ENCODE data around the gene ZBTB42. TPM values are rescaled to one million over a fixed set of nuclear protein-coding genes. Genes with fewer than 3 reads are reported as not detected.
"Not testable (repeated sequence)": the region's sequence is repeated elsewhere in the genome, so short reads cannot be mapped to it uniquely, and the experiment has no call there.

ZBTB42 gene
- total RNA-seq, 1 donor from 2014 or later: 2.6 TPM

DNA sequence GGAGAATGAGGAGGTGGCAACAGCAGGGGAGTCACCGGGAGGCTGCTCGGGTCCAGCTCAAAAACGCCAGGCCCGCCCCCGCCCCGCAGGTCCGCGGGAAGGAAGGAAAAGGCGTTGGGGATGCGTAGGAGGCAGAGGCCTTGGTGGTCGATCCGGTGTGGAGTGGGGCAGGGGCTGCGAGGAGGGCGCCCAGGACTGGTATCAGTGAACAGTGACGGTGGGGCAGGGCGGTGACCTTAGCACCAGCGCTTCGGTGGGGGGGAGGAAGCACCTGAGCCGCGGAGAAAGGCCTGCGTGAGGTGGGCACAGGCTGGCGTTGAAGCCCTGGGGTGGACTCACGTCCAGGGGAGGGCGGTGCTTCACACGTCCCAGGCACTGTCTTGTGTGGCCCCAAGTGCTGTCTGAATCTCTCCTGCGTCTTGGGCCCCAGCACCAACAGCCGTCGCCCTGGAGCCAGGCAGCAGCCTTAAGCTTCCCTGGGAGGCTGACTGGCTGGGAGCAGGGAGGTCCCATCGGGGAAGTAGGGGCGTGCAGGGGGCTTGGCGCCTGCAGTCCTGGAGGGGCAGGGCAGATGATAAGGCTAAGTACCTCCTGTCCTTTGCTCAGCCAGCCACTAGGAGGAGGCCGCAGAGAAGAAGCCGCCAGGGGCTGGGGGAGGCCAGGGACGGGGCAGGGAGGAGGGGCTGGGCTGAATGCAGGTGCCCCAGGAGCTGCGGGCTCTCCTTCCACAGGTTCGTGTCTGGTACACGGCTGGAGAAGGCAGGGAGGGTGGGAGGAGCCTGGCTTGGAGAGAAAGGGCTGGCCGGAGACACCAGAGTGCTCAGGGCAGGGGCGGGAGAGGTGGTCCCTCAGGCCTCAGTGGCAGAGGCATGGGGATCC is 26.5 kb downstream of the ZBTB42 start:
- Mint-ChIP-seq H3K9me3 (ENCODE audit: low read depth) (peaks cover 3% of the 10 kb centered on the region), H3K27me3 (ENCODE audit: low read depth) (no peaks in the 10 kb centered on the region), H3K36me3 (ENCODE audit: low read depth) (no peaks in the 10 kb centered on the region), H3K4me1 (ENCODE audit: low read depth) (peaks cover 18% of the 10 kb centered on the region), H3K27ac (ENCODE audit: unreplicated experiment) (no peak overlapping the region), H3K4me3 (ENCODE audit: unreplicated experiment) (peak overlapping the region; percentile 75)
- peak; percentile 91 for DNase-seq (ENCODE audit: low spot score)
- TF ChIP-seq, protein P1, sequence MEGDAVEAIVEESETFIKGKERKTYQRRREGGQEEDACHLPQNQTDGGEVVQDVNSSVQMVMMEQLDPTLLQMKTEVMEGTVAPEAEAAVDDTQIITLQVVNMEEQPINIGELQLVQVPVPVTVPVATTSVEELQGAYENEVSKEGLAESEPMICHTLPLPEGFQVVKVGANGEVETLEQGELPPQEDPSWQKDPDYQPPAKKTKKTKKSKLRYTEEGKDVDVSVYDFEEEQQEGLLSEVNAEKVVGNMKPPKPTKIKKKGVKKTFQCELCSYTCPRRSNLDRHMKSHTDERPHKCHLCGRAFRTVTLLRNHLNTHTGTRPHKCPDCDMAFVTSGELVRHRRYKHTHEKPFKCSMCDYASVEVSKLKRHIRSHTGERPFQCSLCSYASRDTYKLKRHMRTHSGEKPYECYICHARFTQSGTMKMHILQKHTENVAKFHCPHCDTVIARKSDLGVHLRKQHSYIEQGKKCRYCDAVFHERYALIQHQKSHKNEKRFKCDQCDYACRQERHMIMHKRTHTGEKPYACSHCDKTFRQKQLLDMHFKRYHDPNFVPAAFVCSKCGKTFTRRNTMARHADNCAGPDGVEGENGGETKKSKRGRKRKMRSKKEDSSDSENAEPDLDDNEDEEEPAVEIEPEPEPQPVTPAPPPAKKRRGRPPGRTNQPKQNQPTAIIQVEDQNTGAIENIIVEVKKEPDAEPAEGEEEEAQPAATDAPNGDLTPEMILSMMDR (IDR thresholded peaks at IDR 0.05): peak; percentile 76

DNA sequence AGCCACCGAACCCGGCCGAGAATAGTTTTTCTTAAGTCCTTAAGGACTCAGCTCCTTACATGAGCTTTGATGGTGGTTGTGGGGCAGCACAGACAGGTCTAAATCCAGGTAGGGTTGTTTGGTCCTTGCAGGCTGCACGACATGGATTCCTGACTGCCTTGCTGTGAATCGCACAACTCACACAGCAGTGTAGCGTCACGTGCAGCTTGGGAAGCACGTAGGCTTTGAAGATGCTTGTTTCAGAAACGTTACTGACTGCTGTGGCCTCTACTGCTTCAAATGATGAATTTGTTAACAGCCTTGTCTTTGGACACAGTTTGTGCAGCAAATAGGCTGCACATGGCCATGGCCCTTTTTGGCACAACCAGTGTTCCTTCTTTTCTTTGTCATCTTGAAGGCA is 29.9 kb downstream of the ZBTB42 start:
- no peaks in the 10 kb centered on the region for H3K36me3 Mint-ChIP-seq (ENCODE audit: low read depth)
- TF ChIP-seq, protein P1 (IDR thresholded peaks at IDR 0.05): no peak
- no peak for DNase-seq (ENCODE audit: low spot score)
- H3K9me3 Mint-ChIP-seq (ENCODE audit: low read depth): no peaks in the 10 kb centered on the region
- peaks cover 14% of the 10 kb centered on the region for H3K4me1 Mint-ChIP-seq (ENCODE audit: low read depth)
- no peak overlapping the region for H3K4me3 Mint-ChIP-seq (ENCODE audit: unreplicated experiment)
- H3K27me3 Mint-ChIP-seq (ENCODE audit: low read depth): no peaks in the 10 kb centered on the region
- no peak overlapping the region for H3K27ac Mint-ChIP-seq (ENCODE audit: unreplicated experiment)

DNA sequence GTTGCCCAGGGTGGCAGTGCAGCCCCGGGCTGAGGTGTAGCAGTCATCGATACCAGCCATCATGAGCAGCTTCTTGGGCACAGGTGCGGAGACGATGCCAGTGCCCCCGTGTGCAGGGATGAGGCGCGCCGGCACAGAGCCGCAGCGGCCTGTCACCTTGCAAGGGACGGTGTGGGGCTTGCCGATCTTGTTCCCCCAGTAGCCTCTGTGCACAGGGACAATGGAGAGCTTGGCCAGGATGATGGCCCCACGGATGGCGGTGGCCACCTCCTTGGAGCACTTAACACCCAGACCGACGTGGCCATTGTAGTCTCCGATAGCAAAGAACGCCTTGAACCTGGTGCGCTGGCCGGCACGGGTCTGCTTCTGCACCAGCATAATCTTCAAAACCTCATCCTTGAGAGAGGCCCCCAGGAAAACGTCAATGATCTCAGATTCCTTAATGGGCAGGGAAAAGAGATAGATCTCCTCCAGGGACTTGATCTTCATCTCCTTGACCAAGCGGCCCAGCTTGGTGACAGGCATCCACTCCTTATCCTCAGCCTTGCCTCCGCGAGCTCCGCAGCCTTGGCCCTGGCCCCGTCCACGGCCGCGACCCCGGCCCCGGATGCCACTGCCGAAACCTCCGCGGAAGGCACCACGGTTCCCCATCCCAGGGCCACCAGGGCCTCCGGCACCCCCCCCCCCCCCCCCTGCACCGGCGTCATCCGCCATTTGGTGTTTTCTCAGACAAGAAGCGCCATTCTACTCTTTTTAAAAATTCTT is 35.5 kb downstream of the ZBTB42 start:
- H3K9me3 Mint-ChIP-seq (ENCODE audit: low read depth); H3K4me1 Mint-ChIP-seq (ENCODE audit: low read depth); H3K36me3 Mint-ChIP-seq (ENCODE audit: low read depth); H3K27ac Mint-ChIP-seq (ENCODE audit: unreplicated experiment); DNase-seq (ENCODE audit: low spot score); H3K4me3 Mint-ChIP-seq (ENCODE audit: unreplicated experiment): not testable (repeated sequence)
- H3K27me3 Mint-ChIP-seq (ENCODE audit: low read depth): peaks cover 12% of the 10 kb centered on the region

DNA sequence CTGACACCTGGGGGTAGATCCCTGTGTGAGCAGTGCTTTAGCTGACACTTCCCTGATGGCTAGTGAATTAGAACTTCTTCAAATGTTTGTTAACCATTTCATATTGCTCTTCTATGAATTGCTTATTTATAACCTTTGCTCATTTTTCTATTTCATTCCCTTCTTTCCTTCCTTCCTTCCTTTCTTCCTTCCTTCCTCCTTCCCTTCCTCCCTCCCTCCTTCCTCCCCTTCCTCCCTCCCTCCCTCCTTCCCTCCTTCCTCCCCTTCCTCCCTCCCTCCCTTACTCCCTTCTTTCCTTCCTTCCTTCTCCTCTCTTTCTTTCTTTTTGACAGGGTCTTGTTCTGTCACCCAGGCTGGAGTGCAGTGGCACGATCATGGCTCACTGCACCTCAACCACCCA is 40.8 kb downstream of the ZBTB42 start:
- Mint-ChIP-seq H3K4me3 (ENCODE audit: unreplicated experiment) (no peak overlapping the region), H3K4me1 (ENCODE audit: low read depth) (peaks cover 12% of the 10 kb centered on the region), H3K9me3 (ENCODE audit: low read depth) (no peaks in the 10 kb centered on the region), H3K36me3 (ENCODE audit: low read depth) (peaks cover 1% of the 10 kb centered on the region), H3K27ac (ENCODE audit: unreplicated experiment) (no peak overlapping the region), H3K27me3 (ENCODE audit: low read depth) (peaks cover 38% of the 10 kb centered on the region)
- TF ChIP-seq, protein P1 (IDR thresholded peaks at IDR 0.05): no peak
- DNase-seq (ENCODE audit: low spot score): no peak

DNA sequence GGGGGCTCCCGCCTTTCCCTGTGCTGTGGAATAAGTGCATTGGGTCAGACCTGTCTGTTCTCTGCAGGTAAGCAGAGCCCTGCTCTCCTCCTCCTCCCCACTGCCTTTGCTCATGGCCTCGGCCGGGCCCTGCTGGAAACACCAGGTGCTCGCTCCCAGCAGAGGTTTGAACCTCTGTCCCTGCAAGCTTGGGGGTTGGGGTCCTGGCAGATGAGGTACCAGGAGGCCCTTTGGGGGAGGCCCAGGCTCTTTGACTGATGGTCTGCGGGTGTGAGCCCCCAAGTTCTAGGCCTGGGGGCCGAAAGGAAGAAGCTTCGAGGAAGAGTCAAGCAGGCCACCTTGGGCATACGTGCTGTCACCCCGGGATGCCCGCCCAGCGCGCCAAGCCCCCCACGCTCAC is 42.1 kb downstream of the ZBTB42 start:
- Mint-ChIP-seq H3K9me3 (ENCODE audit: low read depth) (no peaks in the 10 kb centered on the region), H3K27me3 (ENCODE audit: low read depth) (peaks cover 43% of the 10 kb centered on the region), H3K27ac (ENCODE audit: unreplicated experiment) (no peak overlapping the region), H3K4me1 (ENCODE audit: low read depth) (peaks cover 12% of the 10 kb centered on the region), H3K36me3 (ENCODE audit: low read depth) (peaks cover 1% of the 10 kb centered on the region), H3K4me3 (ENCODE audit: unreplicated experiment) (no peak overlapping the region)
- DNase-seq (ENCODE audit: low spot score): no peak
- TF ChIP-seq, protein P1 (IDR thresholded peaks at IDR 0.05): no peak

Measured in chondrocyte (in vitro differentiated cells).